Coronary artery (tissue), 2 donors: Measurements from ENCODE around the gene TRPV4.

Experiments
- DNase-seq: peaks from one replicate; pipeline ENCODE4 v3.0.0-alpha.2; 2017; ENCODE audit warnings: low spot score
- H3K27ac ChIP-seq, 2 donors: fragments of 200-600 bp; sonication (generic); one replicate each; pipeline ENCODE4 v1.5.1; 2016 to 2019
- H3K4me3 ChIP-seq: fragments of 200-600 bp; sonication (generic); 2 replicates; pipeline ENCODE4 v1.5.1; 2016; ENCODE audit warnings: mild to moderate bottlenecking, moderate library complexity
- CTCF ChIP-seq: fragments of 200-600 bp; sonication (generic); IDR thresholded peaks from one replicate; pipeline ENCODE4 v1.5.1; 2019; ENCODE audit warnings: antibody characterized with exemption

Gene TRPV4

DNA sequence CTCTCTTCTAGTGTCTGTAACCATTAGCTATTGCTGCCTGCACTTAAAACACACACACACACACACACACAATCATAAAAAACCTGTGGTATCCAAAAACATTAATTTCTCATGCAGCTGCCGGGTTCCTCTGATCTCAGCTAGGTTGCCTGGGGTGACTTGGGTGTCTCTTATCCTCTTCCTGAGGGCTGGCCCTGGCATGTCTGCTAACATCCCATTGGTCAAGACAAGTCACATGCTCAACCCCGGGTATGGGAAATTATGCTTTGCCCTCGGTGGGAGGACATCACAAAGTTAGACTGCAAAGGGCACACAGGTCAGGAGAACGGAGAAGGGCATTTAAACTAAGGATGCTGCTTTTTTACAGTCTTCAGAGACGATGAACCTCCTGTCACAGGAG lies 55.7 kb downstream of the TRPV4 start:
- Histone ChIP-seq H3K27ac (no peak overlapping the region), H3K4me3 (no peak overlapping the region)
- no peak for DNase-seq
- no peak for TF ChIP-seq CTCF

DNA sequence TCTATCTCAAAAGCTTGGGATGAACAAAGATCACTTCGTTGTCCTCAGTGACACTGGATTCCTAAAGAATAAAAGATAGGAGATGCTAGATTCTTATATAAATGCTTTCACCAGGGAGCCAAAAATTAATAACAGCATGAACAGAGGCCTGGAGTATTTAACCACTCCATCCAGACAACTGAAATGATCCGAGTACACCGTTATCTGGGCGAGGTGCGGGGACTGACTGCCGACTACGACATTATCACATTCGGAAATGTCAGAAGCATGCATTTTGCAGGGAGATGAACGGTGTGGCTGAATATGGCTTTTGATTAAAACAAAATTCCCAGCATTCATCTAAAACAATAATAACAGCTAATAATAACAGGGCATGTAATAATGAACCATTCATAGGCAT lies 56.6 kb downstream of the TRPV4 start:
- DNase-seq = no peak
- H3K27ac ChIP-seq = no peak overlapping the region
- TF ChIP-seq CTCF = no peak
- no peak overlapping the region for H3K4me3 ChIP-seq

- peak; percentile 79 for TF ChIP-seq CTCF
- no peak overlapping the region for H3K27ac ChIP-seq
- H3K4me3 ChIP-seq = no peak overlapping the region
- no peak for DNase-seq
These were observed 57.9 kb downstream of the TRPV4 start for GRCh38 chr12:109775172-109775881.

DNA sequence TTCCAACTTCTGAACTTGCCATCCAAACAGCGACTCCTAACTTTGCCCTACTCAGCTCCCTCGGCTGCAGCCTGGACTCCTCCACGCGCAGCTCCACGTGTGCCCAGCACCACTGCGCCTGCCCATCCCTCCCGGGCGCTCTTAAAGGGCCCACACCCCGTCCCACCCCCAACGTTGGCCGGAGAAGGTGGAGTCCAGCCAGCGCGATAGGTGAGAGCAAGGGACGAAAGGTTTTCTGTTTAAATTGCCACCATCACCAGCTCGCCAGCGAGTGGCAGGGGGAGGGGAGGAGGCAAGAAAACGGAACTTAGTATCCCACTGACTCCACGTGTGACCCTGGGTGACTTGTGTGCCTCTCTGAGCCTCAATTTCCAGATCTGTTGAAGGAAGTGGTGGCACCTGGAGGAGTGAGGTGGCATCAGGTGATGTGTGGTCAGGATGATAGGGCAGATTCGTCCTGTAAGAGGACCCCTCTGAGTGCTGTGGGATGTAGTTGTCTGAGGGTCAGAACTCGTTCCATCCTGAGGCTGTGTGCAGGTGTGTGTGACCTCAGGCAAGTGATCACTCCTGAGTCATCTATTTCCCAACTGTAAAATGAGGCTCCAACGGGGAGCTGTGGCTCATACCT lies 59.7 kb downstream of the TRPV4 start:
- peak; percentile 53 for DNase-seq
- H3K27ac ChIP-seq = no peak overlapping the region
- no peak for TF ChIP-seq CTCF
- H3K4me3 ChIP-seq = peak overlapping the region; percentile 47

DNA sequence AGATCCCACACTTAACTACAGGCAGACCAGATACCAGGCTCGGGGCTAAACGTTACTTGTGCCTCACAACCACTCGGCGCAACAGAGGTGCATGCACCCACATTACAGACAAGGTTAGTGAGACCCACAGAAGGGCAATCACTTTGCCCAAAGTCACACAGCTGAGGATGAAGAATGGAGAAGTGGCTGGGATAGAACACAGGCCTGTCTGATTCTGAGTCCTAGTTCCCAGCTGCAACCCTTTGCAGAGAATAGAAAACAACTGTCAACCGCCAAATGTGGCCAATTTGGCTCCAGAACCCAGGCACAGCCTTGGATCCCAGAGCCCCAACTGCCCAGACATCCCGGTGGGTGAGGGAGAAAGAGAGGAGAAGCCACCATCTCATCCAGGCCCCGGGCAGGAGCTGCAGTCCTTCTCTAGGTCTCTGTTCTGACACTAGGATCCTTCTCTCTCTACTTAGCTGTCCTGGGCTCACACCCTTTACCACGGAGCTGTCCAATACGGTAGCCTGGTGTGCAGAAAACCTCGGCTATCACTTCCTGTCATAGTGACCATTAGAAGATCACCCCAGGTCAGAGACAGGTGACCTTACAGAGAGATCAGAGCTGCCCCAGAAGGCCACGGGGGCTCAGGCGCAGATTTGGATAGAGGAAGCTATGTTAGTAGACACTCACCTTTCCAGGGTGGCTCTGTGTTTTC lies 60.4 kb downstream of the TRPV4 start:
- DNase-seq = peak; percentile 54
- no peak overlapping the region for H3K27ac ChIP-seq
- TF ChIP-seq CTCF = no peak
- peak overlapping the region; percentile 47 for H3K4me3 ChIP-seq

DNA sequence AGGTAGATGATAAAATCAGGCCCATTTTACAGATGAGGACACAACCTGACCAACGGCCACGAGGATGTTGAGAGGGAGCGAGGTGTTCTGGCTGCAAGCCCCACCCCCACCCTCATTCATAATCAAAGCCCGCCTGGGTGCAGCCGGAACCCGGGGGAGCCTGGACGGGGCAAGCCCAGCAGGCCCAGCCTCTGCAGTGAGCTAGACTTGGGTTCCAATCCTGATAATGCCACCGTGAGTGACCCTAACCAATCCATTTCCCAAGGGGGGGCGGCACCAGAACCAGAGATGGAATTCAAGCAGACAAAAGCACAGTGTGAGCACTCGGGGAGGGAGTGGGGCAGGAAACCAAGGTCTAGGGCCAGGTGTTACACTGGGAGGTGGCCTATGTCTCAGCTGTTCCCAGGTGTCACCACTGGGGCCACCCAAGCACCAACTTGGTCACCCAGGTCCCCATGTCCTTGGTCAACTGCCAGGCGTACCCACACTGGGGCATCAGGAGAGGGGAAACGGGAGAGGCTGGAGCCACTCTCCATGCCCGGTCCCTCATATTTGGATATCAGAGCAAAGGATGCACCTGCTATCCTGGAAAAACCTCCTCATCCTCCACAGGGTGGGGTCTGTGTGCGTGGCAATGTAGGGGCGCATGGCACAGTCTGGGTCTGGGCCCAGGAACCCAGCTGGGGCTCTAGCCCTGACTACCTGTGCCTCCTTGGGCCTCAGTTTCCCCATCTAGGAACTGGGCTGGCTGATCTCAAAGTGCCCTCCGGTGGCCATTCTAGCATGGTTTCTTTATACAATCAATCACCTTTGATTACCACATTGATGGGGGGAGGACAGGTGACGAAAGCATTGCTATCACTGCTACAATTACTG lies 61.2 kb downstream of the TRPV4 start:
- DNase-seq = peak; percentile 69
- no peak for TF ChIP-seq CTCF
- Histone ChIP-seq H3K4me3 (no peak overlapping the region), H3K27ac (no peak overlapping the region)
